Neural cell (in vitro differentiated cells): ENCODE data around the gene CCNK.

ENCODE experiments used
- CTCF ChIP-seq: fragments of 450-650 bp; IDR thresholded peaks from 2 replicates; pipeline ENCODE4 v1.5.1; 2014; ENCODE audit warnings: antibody characterized with exemption, mild to moderate bottlenecking, moderate library complexity; ENCODE audit not compliant: poor library complexity, severe bottlenecking
- EP300 ChIP-seq: fragments of 450-650 bp; conservative IDR thresholded peaks from 2 replicates; pipeline ENCODE4 v1.6.1; 2014; ENCODE audit warnings: antibody characterized with exemption, mild to moderate bottlenecking, moderate library complexity; ENCODE audit not compliant: poor library complexity, severe bottlenecking
- POLR2AphosphoS5 ChIP-seq: IDR thresholded peaks from 2 replicates; pipeline ENCODE4 v1.6.1; 2012
- RAD21 ChIP-seq: fragments of 450-650 bp; conservative IDR thresholded peaks from 2 replicates; pipeline ENCODE4 v1.6.1; 2014; ENCODE audit warnings: antibody characterized with exemption, mild to moderate bottlenecking, moderate library complexity
- SMC3 ChIP-seq: fragments of 450-650 bp; conservative IDR thresholded peaks from 2 replicates; pipeline ENCODE4 v1.6.1; 2014; ENCODE audit warnings: antibody characterized with exemption, mild to moderate bottlenecking, moderate library complexity; ENCODE audit not compliant: poor library complexity
- TAF1 ChIP-seq: IDR thresholded peaks from 2 replicates; pipeline ENCODE4 v1.6.1; 2012; ENCODE audit warnings: low read depth
- TF ChIP-seq, protein P1 (sequence below): IDR thresholded peaks from 2 replicates; pipeline ENCODE4 v1.6.1; 2012; ENCODE audit warnings: borderline replicate concordance

DNA sequence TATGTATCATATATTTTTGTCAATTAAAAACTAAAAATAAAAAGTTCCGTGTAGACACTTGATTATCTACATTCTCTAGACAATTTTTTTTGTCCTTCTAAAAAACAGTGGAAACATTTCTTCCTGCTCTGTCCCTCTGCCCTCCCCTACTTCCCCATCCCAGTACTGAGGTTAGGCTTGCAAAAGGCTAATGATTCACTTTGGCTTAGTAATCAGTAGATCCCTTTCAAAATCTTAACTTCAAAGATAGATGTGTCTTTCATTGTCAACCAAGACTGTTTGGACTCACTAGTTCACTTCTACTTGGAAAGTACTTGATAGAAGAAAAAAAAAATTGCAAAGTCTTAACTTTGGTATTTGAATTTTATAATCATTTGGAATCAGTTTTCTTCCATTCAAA, 4.3 kb upstream of the CCNK start:
- TF ChIP-seq EP300 (no peak), CTCF (no peak), TAF1 (no peak), POLR2AphosphoS5 (no peak), SMC3 (no peak), RAD21 (no peak)
- TF ChIP-seq, protein P1, sequence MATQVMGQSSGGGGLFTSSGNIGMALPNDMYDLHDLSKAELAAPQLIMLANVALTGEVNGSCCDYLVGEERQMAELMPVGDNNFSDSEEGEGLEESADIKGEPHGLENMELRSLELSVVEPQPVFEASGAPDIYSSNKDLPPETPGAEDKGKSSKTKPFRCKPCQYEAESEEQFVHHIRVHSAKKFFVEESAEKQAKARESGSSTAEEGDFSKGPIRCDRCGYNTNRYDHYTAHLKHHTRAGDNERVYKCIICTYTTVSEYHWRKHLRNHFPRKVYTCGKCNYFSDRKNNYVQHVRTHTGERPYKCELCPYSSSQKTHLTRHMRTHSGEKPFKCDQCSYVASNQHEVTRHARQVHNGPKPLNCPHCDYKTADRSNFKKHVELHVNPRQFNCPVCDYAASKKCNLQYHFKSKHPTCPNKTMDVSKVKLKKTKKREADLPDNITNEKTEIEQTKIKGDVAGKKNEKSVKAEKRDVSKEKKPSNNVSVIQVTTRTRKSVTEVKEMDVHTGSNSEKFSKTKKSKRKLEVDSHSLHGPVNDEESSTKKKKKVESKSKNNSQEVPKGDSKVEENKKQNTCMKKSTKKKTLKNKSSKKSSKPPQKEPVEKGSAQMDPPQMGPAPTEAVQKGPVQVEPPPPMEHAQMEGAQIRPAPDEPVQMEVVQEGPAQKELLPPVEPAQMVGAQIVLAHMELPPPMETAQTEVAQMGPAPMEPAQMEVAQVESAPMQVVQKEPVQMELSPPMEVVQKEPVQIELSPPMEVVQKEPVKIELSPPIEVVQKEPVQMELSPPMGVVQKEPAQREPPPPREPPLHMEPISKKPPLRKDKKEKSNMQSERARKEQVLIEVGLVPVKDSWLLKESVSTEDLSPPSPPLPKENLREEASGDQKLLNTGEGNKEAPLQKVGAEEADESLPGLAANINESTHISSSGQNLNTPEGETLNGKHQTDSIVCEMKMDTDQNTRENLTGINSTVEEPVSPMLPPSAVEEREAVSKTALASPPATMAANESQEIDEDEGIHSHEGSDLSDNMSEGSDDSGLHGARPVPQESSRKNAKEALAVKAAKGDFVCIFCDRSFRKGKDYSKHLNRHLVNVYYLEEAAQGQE, result no peak
